UCSD-AML1 (cell line): Measurements from ENCODE around the gene PSMC3.
A peak's percentile ranks its signal among the peaks of the same experiment; 100 is the strongest.

Source experiments
- DNase-seq: peaks from one replicate; lab custom pipeline; 2025; ENCODE audit not compliant: unreplicated experiment; lab: John Stamatoyannopoulos, UW

The PSMC3 gene

GRCh38 chr11:47377571-47378009, 48.6 kb downstream of the PSMC3 start:
- no peak for DNase-seq

GRCh38 chr11:47376525-47377371, 49.5 kb downstream of the PSMC3 start:
- peak; percentile 68 for DNase-seq

- DNase-seq = no peak
Observed at GRCh38 chr11:47376107-47376524, 50.1 kb downstream of the PSMC3 start.

- DNase-seq = no peak
Observed at GRCh38 chr11:47375546-47376085, 50.6 kb downstream of the PSMC3 start.

GRCh38 chr11:47375020-47375419, 51.2 kb downstream of the PSMC3 start:
- DNase-seq = no peak

GRCh38 chr11:47374720-47375019, 51.6 kb downstream of the PSMC3 start:
- DNase-seq = no peak

- peak; percentile 82 for DNase-seq
Observed at GRCh38 chr11:47373876-47374719, 52.1 kb downstream of the PSMC3 start.

GRCh38 chr11:47372422-47372821, 53.8 kb downstream of the PSMC3 start:
- no peak for DNase-seq

- DNase-seq = no peak
Observed at GRCh38 chr11:47369676-47370075, 56.6 kb downstream of the PSMC3 start.
